Stimulated activated CD4-positive, alpha-beta T cell treated with anti-CD3 and anti-CD28 coated beads, Interleukin-1b, Interleukin-23, amount 100 ng/mL, for 4 hours (primary cell): ENCODE data around the gene TNFRSF14.
"Not testable (repeated sequence)": the region's sequence is repeated elsewhere in the genome, so short reads cannot be mapped to it uniquely, and the experiment has no call there.

Experiments used
- DNase-seq, 2 donors: peaks; one replicate each; pipeline ENCODE4 v3.0.0-alpha.2; 2020; ENCODE audit warnings: low read depth in 2 of 2

Gene TNFRSF14

DNA sequence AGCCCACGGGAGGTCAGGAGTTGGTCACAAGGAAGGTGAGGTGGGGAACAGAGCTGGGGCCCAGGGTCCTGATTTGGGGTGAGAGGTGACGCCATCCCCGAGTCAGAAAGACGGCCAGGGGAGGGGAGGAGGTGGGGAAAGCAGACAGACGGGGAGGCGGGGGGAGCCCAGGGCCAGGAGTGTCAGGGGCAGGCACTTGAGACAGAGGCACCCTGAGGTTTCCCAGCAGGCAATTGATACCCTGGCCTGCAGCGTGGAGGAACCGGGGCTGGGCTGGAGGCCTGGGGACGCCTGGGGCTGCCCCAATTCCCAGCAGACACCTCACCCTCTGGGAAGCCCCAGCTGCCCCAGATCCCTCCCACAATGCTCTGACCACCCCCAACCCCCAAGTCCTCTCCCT, 3.1 kb upstream of the TNFRSF14 start:
- not testable (repeated sequence) for DNase-seq

- DNase-seq: no peak
Measured at GRCh38 chr1:2553871-2554620, 2.1 kb upstream of the TNFRSF14 start.

GRCh38 chr1:2554621-2555387, 1.4 kb upstream of the TNFRSF14 start:
- DNase-seq: peak; percentile 42 to 43

- DNase-seq: peak; percentile 50 to 51
Measured at GRCh38 chr1:2555634-2556276, 416 bp upstream of the TNFRSF14 start.

- DNase-seq: peak; percentile 19 to 29
Measured at GRCh38 chr1:2556678-2557481, 709 bp downstream of the TNFRSF14 start.

DNA sequence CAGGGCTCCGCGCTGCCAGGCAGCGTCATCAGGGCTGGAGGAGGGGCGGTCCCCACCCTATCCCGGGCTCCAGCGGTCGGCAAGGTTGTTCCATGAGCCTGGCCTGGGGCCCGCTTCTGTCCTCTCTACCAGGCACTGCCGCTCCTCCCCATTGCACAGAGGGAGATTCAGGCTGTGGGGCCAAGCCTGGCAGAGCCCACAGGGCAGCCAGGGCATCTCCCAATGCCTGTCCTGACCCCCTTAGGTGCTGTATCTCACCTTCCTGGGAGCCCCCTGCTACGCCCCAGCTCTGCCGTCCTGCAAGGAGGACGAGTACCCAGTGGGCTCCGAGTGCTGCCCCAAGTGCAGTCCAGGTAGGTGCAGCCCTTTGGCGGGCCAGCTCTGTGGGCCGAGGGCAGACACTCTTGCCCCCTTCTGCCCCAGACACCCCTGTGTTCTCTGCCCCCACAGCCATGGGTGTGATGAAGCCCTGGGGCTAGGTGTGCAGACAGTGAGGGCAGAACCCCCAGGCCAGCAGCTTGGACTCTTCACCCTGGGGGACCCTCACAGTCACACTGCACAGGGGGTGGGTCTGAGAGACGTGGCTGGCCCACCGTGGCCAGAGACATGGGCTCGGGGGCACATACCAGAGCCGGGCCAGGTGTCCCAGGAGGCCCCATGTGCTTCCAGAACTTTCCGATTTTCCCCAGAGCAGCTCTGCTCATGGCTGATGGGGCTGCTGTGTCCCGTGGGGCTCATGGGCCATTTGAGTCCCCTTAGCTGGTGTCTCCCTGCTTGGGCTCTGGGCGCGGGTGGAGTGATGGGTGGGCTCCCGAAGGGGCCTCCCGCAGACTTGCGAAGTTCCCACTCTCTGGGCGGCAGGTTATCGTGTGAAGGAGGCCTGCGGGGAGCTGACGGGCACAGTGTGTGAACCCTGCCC, 1.6 kb downstream of the TNFRSF14 start:
- DNase-seq: no peak

- DNase-seq: no peak
Measured at GRCh38 chr1:2558420-2558819, 2.2 kb downstream of the TNFRSF14 start.

DNA sequence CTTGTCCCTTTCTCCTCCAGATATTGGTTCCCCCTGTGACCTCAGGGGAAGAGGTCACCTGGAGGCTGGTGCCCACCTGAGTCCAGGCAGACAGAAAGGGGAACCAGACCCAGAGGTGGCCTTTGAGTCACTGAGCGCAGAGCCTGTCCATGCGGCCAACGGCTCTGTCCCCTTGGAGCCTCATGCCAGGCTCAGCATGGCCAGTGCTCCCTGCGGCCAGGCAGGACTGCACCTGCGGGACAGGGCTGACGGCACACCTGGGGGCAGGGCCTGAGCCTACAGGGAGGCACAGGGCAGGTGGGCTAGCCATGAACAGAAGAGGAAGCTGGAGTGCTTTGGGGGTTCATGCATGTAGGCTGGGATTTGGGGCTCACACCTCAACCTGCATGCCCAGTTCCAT, 2.7 kb downstream of the TNFRSF14 start:
- no peak for DNase-seq

DNA sequence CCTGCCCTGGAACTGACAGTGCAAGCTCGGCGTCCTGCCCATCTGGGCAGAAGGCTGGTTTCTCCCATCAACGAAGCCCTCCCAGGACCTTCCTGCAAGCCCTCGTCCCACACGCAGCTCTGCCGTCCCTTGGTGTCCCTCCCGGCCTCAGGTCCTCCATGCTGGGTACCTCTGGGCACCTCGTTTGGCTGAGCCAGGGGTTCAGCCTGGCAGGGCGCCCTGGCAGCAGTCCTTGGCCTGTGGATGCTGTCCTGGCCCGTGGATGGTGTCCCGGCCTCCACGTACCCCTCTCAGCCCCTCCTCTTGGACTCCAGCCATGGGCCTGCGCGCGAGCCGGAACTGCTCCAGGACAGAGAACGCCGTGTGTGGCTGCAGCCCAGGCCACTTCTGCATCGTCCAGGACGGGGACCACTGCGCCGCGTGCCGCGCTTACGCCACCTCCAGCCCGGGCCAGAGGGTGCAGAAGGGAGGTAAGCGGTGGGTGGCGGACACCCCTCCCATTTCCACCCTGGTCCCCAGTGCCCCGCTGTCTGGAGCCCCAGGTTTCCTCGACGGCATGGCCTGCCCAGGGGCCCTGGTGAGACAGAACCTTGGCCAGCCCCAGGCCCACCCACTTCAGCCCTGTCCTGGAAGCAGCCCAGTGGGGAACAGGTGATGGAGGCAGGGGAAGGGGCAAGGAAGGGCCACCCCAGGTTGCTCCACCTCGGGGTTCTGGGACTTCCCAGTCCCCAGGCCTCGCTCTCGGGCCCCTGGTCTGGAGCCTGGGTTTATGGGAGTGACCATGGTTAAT, 3.5 kb downstream of the TNFRSF14 start:
- DNase-seq: no peak

- no peak for DNase-seq
Measured at GRCh38 chr1:2560299-2561073, 4.3 kb downstream of the TNFRSF14 start.

DNA sequence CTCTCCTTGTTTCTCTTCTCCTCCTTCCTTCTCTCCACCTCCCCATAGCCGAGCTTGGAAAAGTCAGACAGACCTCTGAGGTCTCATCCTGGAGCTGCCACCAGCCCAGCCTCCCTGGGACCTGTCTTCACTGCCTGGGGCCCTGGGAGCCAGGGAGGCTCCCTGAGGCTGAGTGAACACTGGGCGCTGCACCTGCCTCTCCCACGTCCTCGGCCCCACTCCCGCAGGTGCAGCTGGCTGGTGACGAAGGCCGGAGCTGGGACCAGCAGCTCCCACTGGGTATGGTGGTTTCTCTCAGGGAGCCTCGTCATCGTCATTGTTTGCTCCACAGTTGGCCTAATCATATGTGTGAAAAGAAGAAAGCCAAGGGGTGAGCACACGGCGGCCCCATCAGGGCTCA, 5.3 kb downstream of the TNFRSF14 start:
- no peak for DNase-seq

GRCh38 chr1:2561898-2562895, 6.0 kb downstream of the TNFRSF14 start:
- DNase-seq: no peak

GRCh38 chr1:2563205-2563604, 7.0 kb downstream of the TNFRSF14 start:
- DNase-seq: no peak

GRCh38 chr1:2564006-2564814, 8.0 kb downstream of the TNFRSF14 start:
- DNase-seq: no peak

DNA sequence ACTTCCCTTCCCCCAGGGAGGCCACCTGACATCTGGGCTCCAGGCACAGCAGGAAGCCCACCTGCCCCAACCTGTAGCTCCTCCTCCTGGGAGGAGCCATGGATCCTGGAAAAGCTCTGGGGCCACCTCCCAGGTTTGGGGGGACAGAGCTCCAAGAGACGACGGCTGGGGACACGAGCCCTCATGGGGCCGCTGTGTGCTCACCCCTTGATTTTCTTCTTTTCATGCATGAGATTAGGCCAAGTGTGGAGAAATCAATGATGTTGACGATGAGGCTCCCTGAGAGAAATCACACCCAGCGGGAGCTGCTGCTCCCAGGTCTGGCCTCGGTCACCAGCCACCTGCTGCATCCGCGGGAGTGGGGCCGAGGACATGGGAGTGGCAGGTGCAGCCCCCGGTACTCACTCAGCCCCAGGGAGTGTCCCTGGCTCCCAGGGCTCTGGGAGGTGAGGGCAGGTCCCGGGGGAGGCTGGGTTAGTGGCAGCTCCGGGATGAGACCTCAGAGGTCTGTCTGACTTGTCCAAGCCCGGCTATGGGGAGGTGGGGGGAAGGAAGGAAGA, 8.7 kb downstream of the TNFRSF14 start:
- no peak for DNase-seq

- no peak for DNase-seq
Measured at GRCh38 chr1:2566101-2567045, 10.2 kb downstream of the TNFRSF14 start.
